HEK293T (cell line): Measurements from ENCODE around the gene KIAA1191.

Experiments used
- ARNT ChIP-seq: fragments of 450-650 bp; IDR thresholded peaks from 2 replicates; pipeline ENCODE4 v1.6.1; 2017; ENCODE audit warnings: mild to moderate bottlenecking
- BHLHE40 ChIP-seq: fragments of 450-650 bp; IDR thresholded peaks from 2 replicates; pipeline ENCODE4 v1.6.1; 2016; ENCODE audit warnings: mild to moderate bottlenecking, moderate library complexity, borderline replicate concordance
- FOXM1 ChIP-seq: fragments of 450-650 bp; IDR thresholded peaks from 2 replicates; pipeline ENCODE4 v1.6.1; 2017; ENCODE audit warnings: mild to moderate bottlenecking, borderline replicate concordance
- TARDBP ChIP-seq: fragments of 450-650 bp; IDR thresholded peaks from 2 replicates; pipeline ENCODE4 v1.6.1; 2016
- ZNF384 ChIP-seq: fragments of 450-650 bp; IDR thresholded peaks from 2 replicates; pipeline ENCODE4 v1.6.1; 2016

- TF ChIP-seq ARNT, result no peak
- no peak for TF ChIP-seq BHLHE40
- TF ChIP-seq FOXM1, result no peak
- TF ChIP-seq ZNF384, result no peak
- no peak for TF ChIP-seq TARDBP
These were observed 27.4 kb downstream of the KIAA1191 start for GRCh38 chr5:176334031-176334770.
